ENCODE measurements around the gene PPP2R5D. TPM values are rescaled to one million over a fixed set of nuclear protein-coding genes. Genes with fewer than 3 reads are reported as not detected.
A peak's percentile ranks its signal among the peaks of the same experiment; 100 is the strongest.

PPP2R5D gene
- total RNA-seq, 1 donor from 2014 or later: 33.4 TPM

GRCh38 chr6:43052225-43052841, 68.0 kb downstream of the PPP2R5D start:
- TF ChIP-seq CTCF (IDR thresholded peaks at IDR 0.05; ENCODE audit: insufficient read depth, low read length, poor library complexity, severe bottlenecking): no peak
- Histone ChIP-seq H3K27me3 (ENCODE audit: control insufficient read depth, insufficient read depth, low read length) (no peaks in the 10 kb centered on the region), H3K36me3 (ENCODE audit: control insufficient read depth, insufficient read depth, low read length) (peaks cover 4% of the 10 kb centered on the region), H3K4me3 (ENCODE audit: low read depth, low read length) (peak overlapping the region; percentile 62)
- DNase-seq (ENCODE audit: low read depth): no peak

GRCh38 chr6:43052842-43053544, 68.6 kb downstream of the PPP2R5D start:
- Histone ChIP-seq H3K27me3 (ENCODE audit: control insufficient read depth, insufficient read depth, low read length) (no peaks in the 10 kb centered on the region), H3K36me3 (ENCODE audit: control insufficient read depth, insufficient read depth, low read length) (peaks cover 4% of the 10 kb centered on the region), H3K4me3 (ENCODE audit: low read depth, low read length) (peak overlapping the region; percentile 62)
- no peak for DNase-seq (ENCODE audit: low read depth)
- TF ChIP-seq CTCF (IDR thresholded peaks at IDR 0.05; ENCODE audit: insufficient read depth, low read length, poor library complexity, severe bottlenecking): no peak

- DNase-seq (ENCODE audit: low read depth): peak; percentile 84
- Histone ChIP-seq H3K4me3 (ENCODE audit: low read depth, low read length) (peak within 1 kb of the TSS; percentile 62), H3K36me3 (ENCODE audit: control insufficient read depth, insufficient read depth, low read length) (peaks cover 2% of the 10 kb centered on the region), H3K27me3 (ENCODE audit: control insufficient read depth, insufficient read depth, low read length) (no peaks in the 10 kb centered on the region)
- TF ChIP-seq CTCF (IDR thresholded peaks at IDR 0.05; ENCODE audit: insufficient read depth, low read length, poor library complexity, severe bottlenecking): no peak
Measured at GRCh38 chr6:43053545-43054205, 69.3 kb downstream of the PPP2R5D start, which contains the start of gene CUL7. CUL7 (minus strand) TSS chr6:43053851; CDS start chr6:43052788, 1,063 bp downstream.

GRCh38 chr6:43054206-43054943, 70.0 kb downstream of the PPP2R5D start:
- no peak for DNase-seq (ENCODE audit: low read depth)
- TF ChIP-seq CTCF (IDR thresholded peaks at IDR 0.05; ENCODE audit: insufficient read depth, low read length, poor library complexity, severe bottlenecking): no peak
- Histone ChIP-seq H3K36me3 (ENCODE audit: control insufficient read depth, insufficient read depth, low read length) (peaks cover 2% of the 10 kb centered on the region), H3K4me3 (ENCODE audit: low read depth, low read length) (peak overlapping the region; percentile 62), H3K27me3 (ENCODE audit: control insufficient read depth, insufficient read depth, low read length) (no peaks in the 10 kb centered on the region)

GRCh38 chr6:43055966-43056365, 71.6 kb downstream of the PPP2R5D start:
- DNase-seq (ENCODE audit: low read depth): no peak
- no peak for TF ChIP-seq CTCF (IDR thresholded peaks at IDR 0.05; ENCODE audit: insufficient read depth, low read length, poor library complexity, severe bottlenecking)
- Histone ChIP-seq H3K4me3 (ENCODE audit: low read depth, low read length) (no peak overlapping the region), H3K36me3 (ENCODE audit: control insufficient read depth, insufficient read depth, low read length) (no peaks in the 10 kb centered on the region), H3K27me3 (ENCODE audit: control insufficient read depth, insufficient read depth, low read length) (no peaks in the 10 kb centered on the region)
